ENCODE measurements around the gene CYP27C1. TPM values are rescaled to one million over a fixed set of nuclear protein-coding genes. Genes with fewer than 3 reads are reported as not detected.

Gene CYP27C1
- polyA plus RNA-seq, 2 of the 4 experiments (the other 2 are of a cell fraction) = 2.2 to 4.6 TPM

DNA sequence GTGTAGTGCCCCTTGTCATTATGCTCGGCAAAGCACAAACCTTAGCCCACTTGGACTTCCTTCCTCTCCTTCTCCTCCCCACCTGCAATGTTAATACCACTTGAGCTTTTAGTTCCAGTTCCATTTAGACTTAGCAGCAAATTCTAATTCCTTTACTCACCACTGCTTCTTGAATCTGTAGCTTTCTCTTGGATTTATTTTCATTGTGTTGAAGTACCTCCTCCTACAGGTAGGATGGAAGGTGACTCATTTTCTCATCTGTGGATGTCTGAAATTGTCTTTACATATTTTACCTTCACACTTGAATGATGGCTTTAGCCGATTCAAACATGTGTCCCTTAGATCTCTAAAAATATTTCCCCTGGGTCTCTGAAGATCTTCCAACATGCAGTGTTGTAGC is 80.3 kb downstream of the CYP27C1 start:
- H3K4me1 ChIP-seq = peaks cover 6% of the 10 kb centered on the region; the same call in 2 of the 3 replicates
- TF ChIP-seq POLR2A (IDR thresholded peaks at IDR 0.05; ENCODE audit: low read length) = no peak
- H3K4me3 ChIP-seq = no peak overlapping the region
- FAIRE-seq (no peak), ATAC-seq (no peak), DNase-seq (ENCODE audit: low read depth in 1 of 2, low spot score in 1 of 2) (no peak)
- no peak overlapping the region for H3K27ac ChIP-seq
- ChIA-PET CTCF (interaction anchor here (1.1 to 1.3 kb wide), 3 partner anchors 8 to 33 kb away, joined by 3 to 6 read pairs (median 3); partner anchors contain the start of gene BIN1), POLR2A (no interaction called here)
- H3K4me2 ChIP-seq = no peak overlapping the region
- 0 out of 3 replicates have a peak, but pooled peaks cover 4% of the 10 kb centered on the region for H3K9me3 ChIP-seq
- 51% methylated on average over 2 of the region's 2 CpGs for WGBS (ENCODE audit: missing lambda C conversion rate)

DNA sequence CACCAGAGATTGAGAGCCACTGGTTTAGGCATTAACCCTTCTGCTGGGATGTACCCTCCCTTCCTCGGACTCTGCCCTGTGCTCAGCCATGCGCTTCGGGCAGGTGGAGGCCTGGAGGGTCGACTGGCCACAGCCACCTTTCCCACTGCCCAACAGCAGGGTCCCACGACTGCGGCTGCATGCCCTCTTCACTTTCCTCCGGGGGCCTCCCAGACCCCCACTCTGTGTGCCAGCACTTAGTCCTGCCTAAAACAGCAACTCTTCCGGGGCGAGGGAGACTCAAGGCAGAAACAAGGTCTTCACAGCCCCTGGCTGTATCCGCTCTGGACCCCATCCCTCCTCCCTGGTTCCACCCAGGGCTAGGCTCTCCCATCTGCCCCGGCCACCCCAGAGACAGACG is 81.8 kb downstream of the CYP27C1 start:
- Histone ChIP-seq H3K4me2 (no peak overlapping the region), H3K9me3 (0 out of 3 replicates have a peak, but pooled peaks cover 4% of the 10 kb centered on the region), H3K4me3 (no peak overlapping the region), H3K4me1 (no peaks in the 10 kb centered on the region), H3K27ac (no peak overlapping the region)
- TF ChIP-seq FOXS1 (CRISPR knock-in tag; IDR thresholded peaks at IDR 0.05) (no peak), MYC (IDR thresholded peaks at IDR 0.05; ENCODE audit: borderline replicate concordance, low read length) (no peak), FOSB (CRISPR knock-in tag; IDR thresholded peaks at IDR 0.05) (no peak), KDM1A (IDR thresholded peaks at IDR 0.05; ENCODE audit: low read depth) (no peak)
- TF ChIP-seq, protein P1, sequence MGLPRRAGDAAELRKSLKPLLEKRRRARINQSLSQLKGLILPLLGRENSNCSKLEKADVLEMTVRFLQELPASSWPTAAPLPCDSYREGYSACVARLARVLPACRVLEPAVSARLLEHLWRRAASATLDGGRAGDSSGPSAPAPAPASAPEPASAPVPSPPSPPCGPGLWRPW (IDR thresholded peaks at IDR 0.05) = no peak
- ATAC-seq (no peak), DNase-seq (ENCODE audit: low read depth in 1 of 2, low spot score in 1 of 2) (no peak), FAIRE-seq (no peak)
- POLR2A ChIA-PET = no interaction called here
- 87% methylated on average over 12 of the region's 12 CpGs for WGBS (ENCODE audit: missing lambda C conversion rate)
- CTCF ChIA-PET = interaction anchor here (1.1 kb wide), 1 partner anchor 36 kb away, joined by 3 read pairs; no protein-coding TSS in a partner anchor

DNA sequence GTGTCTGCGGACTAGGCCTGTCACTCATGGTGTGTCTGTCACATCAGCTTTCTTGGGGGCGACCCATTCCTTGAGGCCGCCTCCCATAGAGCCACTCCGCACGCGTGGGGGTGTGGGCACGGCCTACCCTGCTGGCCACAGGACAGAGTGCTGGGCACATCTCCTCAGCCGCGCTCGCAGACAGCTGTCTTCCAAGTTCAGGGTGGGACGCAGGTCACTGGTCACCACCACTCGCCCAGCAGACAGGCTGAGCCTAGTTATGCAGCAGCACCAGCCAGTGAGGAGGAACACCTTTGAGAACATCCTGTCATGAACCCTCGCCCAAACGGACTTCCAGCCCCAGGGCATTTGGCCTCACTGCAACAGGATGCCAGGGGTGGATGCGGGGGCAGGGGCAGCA is 82.4 kb downstream of the CYP27C1 start:
- ATAC-seq = no peak
- H3K4me3 ChIP-seq = no peak overlapping the region
- no peak overlapping the region for H3K4me2 ChIP-seq
- ChIA-PET CTCF (interaction anchor here (1.1 kb wide), 1 partner anchor 36 kb away, joined by 3 read pairs; no protein-coding TSS in a partner anchor), POLR2A (no interaction called here)
- WGBS (ENCODE audit: missing lambda C conversion rate) = 90% methylated on average over 14 of the region's 15 CpGs
- no peak overlapping the region for H3K27ac ChIP-seq
- H3K9me3 ChIP-seq = 0 out of 3 replicates have a peak, but pooled peaks cover 4% of the 10 kb centered on the region
- H3K4me1 ChIP-seq = no peaks in the 10 kb centered on the region
- no peak for DNase-seq (ENCODE audit: low read depth in 1 of 2, low spot score in 1 of 2)
- no peak for TF ChIP-seq HOXB5 (CRISPR knock-in tag; IDR thresholded peaks at IDR 0.05)
- no peak for TF ChIP-seq PHF8 (IDR thresholded peaks at IDR 0.05; ENCODE audit: borderline replicate concordance, low read depth)
- no peak for FAIRE-seq

- WGBS (ENCODE audit: missing lambda C conversion rate) = 83% methylated on average over 8 of the region's 12 CpGs
- ChIA-PET POLR2A (no interaction called here), CTCF (interaction anchor here (1.1 kb wide), 1 partner anchor 35 kb away, joined by 3 read pairs; no protein-coding TSS in a partner anchor)
- TF ChIP-seq EP300 (IDR thresholded peaks at IDR 0.05) (no peak), KDM1A (IDR thresholded peaks at IDR 0.05; ENCODE audit: low read depth) (no peak), JUNB (IDR thresholded peaks at IDR 0.05) (no peak), SMC3 (IDR thresholded peaks at IDR 0.05) (no peak), KDM5A (IDR thresholded peaks at IDR 0.05) (no peak), CHD2 (IDR thresholded peaks at IDR 0.05; ENCODE audit: low read length, partially characterized antibody) (no peak)
- FAIRE-seq (no peak), ATAC-seq (no peak; a peak in 1 of 6 replicates), DNase-seq (ENCODE audit: low read depth in 1 of 2, low spot score in 1 of 2) (no peak)
- Histone ChIP-seq H3K4me1 (no peaks in the 10 kb centered on the region), H3K27ac (no peak overlapping the region; a peak in 1 of 6 replicates), H3K9me3 (0 out of 3 replicates have a peak, but pooled peaks cover 4% of the 10 kb centered on the region), H3K4me2 (no peak overlapping the region), H3K4me3 (no peak overlapping the region)
Observed at GRCh38 chr2:127137225-127137624, 82.9 kb downstream of the CYP27C1 start.

GRCh38 chr2:127134833-127135830 is 85.0 kb downstream of the CYP27C1 start:
- POLR2A ChIA-PET = no interaction called here
- 0 out of 6 replicates have a peak overlapping the region, but pooled peaks of 1 of the 2 experiments have one; percentile 9 for H3K27ac ChIP-seq

More at GRCh38 chr2:127134833-127135830, 85.0 kb downstream of the CYP27C1 start:
- DNase-seq (ENCODE audit: low read depth in 1 of 2, low spot score in 1 of 2) (no peak), FAIRE-seq (no peak), ATAC-seq (peak in 1 of 2 experiments; percentile 37; a peak in 1 of 6 replicates)
- Histone ChIP-seq H3K4me3 (no peak overlapping the region), H3K4me1 (no peaks in the 10 kb centered on the region), H3K4me2 (no peak overlapping the region), H3K9me3 (0 out of 3 replicates have a peak, but pooled peaks cover 4% of the 10 kb centered on the region)
- 74% methylated on average over 15 of the region's 15 CpGs for WGBS (ENCODE audit: missing lambda C conversion rate)
- CTCF ChIA-PET = no interaction called here
- no peak for TF ChIP-seq RNF2 (IDR thresholded peaks at IDR 0.05; ENCODE audit: borderline replicate concordance, low read depth)
- no peak for TF ChIP-seq JUNB (IDR thresholded peaks at IDR 0.05)
- no peak for TF ChIP-seq USF2 (IDR thresholded peaks at IDR 0.05)
